H1 (cell line): ENCODE measurements around the gene COX5A. TPM values are rescaled to one million over a fixed set of nuclear protein-coding genes. Genes with fewer than 3 reads are reported as not detected.

Experiments
- CBX8 ChIP-seq: fragments of 300-800, 300-1000 bp; sonication (generic); IDR thresholded peaks from 2 replicates; pipeline ENCODE4 v1.7.1; 2016; ENCODE audit warnings: low read depth, low read length, borderline replicate concordance
- EGR1 ChIP-seq: IDR thresholded peaks from 2 replicates; pipeline ENCODE4 v1.6.1; 2011; ENCODE audit warnings: low read depth, low read length, borderline replicate concordance
- polyA plus RNA-seq, 7 experiments: library from polyadenylated mRNA; depleted of rRNA in 3 of 7; stranded (reverse) in 5 of 7; unstranded in 2 of 7; fragments of >200 nt in 5 of 7; fragments of 200-250 nt in 2 of 7; gene quantifications; 1 replicate in 5 of 7; 2 replicates in 1 of 7; 4 replicates in 1 of 7; pipeline versions ENCODE4 v1.2.1 to v1.2.3, GENCODE V29; 2011 to 2013; ENCODE audit warnings: missing spikeins in 2 of 7, mixed read lengths in 2 of 7
- total RNA-seq: library from RNA; stranded (reverse); fragmentation: NEBNext Ultra II Directional; extraction: Animal tissue kit (Norgen Biotek cat#: 25700); gene quantifications from 2 replicates; pipeline ENCODE4 v1.2.1, GENCODE V29; 2021

The COX5A gene
- total and polyA plus RNA-seq, 2 of the 8 experiments (the other 6 are each of a cell fraction or from before 2014, with no cell fraction given): 270 to 367 TPM

DNA sequence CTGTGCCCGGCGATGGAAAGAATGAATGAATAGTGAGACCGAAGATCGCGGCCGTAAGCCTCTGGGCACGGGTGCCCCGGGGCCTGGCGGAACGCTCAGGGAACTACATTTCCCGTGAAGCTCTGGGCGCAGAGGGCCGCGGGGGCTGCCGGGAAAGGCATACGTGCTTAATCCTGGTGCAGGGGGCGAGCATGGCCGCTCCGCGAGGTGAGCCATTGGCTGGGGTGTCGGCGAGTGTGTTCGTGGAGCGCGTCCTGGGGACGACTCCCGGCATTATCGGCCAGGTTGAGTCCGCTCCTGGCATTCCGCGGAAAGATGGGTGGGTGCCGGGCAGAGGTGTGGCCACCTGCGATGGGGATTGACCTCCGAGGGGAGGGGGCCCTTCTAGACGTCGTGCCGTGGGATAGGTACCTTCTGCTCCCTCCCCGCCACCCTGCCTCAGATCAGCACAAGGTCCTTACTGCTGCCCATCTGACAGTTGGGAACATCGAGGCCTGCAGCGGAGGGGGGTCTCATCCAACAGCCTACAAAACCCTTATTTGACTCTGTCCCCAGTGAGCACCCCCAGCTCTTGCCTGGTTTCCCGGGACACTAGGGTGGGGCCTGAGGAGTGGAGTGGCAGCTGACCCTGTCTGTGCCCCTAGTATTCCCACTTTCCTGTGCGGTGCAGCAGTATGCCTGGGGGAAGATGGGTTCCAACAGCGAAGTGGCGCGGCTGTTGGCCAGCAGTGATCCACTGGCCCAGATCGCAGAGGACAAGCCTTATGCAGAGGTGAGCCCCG, 47.8 kb downstream of the COX5A start, which contains the start of gene MPI (continued):
- no peak for TF ChIP-seq EGR1
- TF ChIP-seq CBX8: no peak
